HepG2 (cell line): ENCODE measurements around the gene DDAH1. TPM values are rescaled to one million over a fixed set of nuclear protein-coding genes. Genes with fewer than 3 reads are reported as not detected.

Source experiments
- AKNA ChIP-seq: sonication (generic); formaldehyde crosslinking; IDR thresholded peaks from 2 replicates; pipeline ENCODE4 v1.4.0; 2020; ENCODE audit warnings: missing genetic modification reagents, borderline replicate concordance
- EHMT2 ChIP-seq: fragments of 200-600 bp; sonication (generic); IDR thresholded peaks from 2 replicates; pipeline ENCODE4 v1.7.0; 2017; ENCODE audit warnings: antibody characterized with exemption, low read depth, low read length, borderline replicate concordance
- FOXJ3 ChIP-seq: sonication (generic); formaldehyde crosslinking; IDR thresholded peaks from 2 replicates; pipeline ENCODE4 v1.4.0; 2020; ENCODE audit warnings: missing genetic modification reagents, mild to moderate bottlenecking, borderline replicate concordance
- FOXK1 ChIP-seq: sonication (generic); formaldehyde crosslinking; IDR thresholded peaks from 2 replicates; pipeline ENCODE4 v1.4.0; 2020; ENCODE audit warnings: low read depth, missing genetic modification reagents, borderline replicate concordance
- HOXA7 ChIP-seq: sonication (generic); formaldehyde crosslinking; IDR thresholded peaks from 2 replicates; pipeline ENCODE4 v1.8.1; 2022; ENCODE audit warnings: mild to moderate bottlenecking, missing genetic modification reagents, moderate library complexity
- KLF9 ChIP-seq: IDR thresholded peaks from 2 replicates; pipeline ENCODE4 v1.6.1; 2016; ENCODE audit warnings: low read depth
- NCOR1 ChIP-seq: fragments of 200-600 bp; sonication (generic); IDR thresholded peaks from 2 replicates; pipeline ENCODE4 v1.7.0; 2017; ENCODE audit warnings: antibody characterized with exemption, low read length, borderline replicate concordance
- NR2C2 ChIP-seq: sonication (generic); formaldehyde crosslinking; IDR thresholded peaks from 2 replicates; pipeline ENCODE4 v1.4.0; 2020; ENCODE audit warnings: missing genetic modification reagents, mild to moderate bottlenecking, moderate library complexity, borderline replicate concordance
- PRMT3 ChIP-seq: sonication (generic); formaldehyde crosslinking; IDR thresholded peaks from 2 replicates; pipeline ENCODE4 v1.8.1; 2022; ENCODE audit warnings: low read depth, mild to moderate bottlenecking, moderate library complexity, missing genetic modification reagents, borderline replicate concordance
- REPIN1 ChIP-seq: sonication (generic); formaldehyde crosslinking; IDR thresholded peaks from 2 replicates; pipeline ENCODE4 v1.8.0; 2022; ENCODE audit warnings: missing genetic modification reagents, low read depth, mild to moderate bottlenecking, borderline replicate concordance
- TEAD2 ChIP-seq: sonication (generic); formaldehyde crosslinking; IDR thresholded peaks from 2 replicates; pipeline ENCODE4 v1.9.0; 2021; ENCODE audit warnings: missing genetic modification reagents
- ZBTB33 ChIP-seq: sonication (generic); formaldehyde crosslinking; IDR thresholded peaks from 2 replicates; pipeline ENCODE4 v1.4.0; 2020; ENCODE audit warnings: missing genetic modification reagents
- ZNF256 ChIP-seq: sonication (generic); formaldehyde crosslinking; conservative IDR thresholded peaks from 2 replicates; pipeline ENCODE4 v1.4.0; 2020; ENCODE audit warnings: missing genetic modification reagents
- ZNF530 ChIP-seq: sonication (generic); formaldehyde crosslinking; IDR thresholded peaks from 2 replicates; pipeline ENCODE4 v1.5.0; 2020; ENCODE audit warnings: low read depth, mild to moderate bottlenecking, missing genetic modification reagents
- ZNF574 ChIP-seq: sonication (generic); formaldehyde crosslinking; IDR thresholded peaks from 2 replicates; pipeline ENCODE4 v1.4.0; 2020; ENCODE audit warnings: missing genetic modification reagents
- polyA plus RNA-seq, 8 experiments: library from polyadenylated mRNA; depleted of rRNA in 3 of 8; stranded (reverse) in 7 of 8; unstranded in 1 of 8; fragments of >200 nt; fragmentation: Illumina TruSeq in 4 of 8; extraction: Trizol in 4 of 8; gene quantifications; 2 replicates each; pipeline versions ENCODE4 v1.2.1 to v1.2.3, GENCODE V29; 2011 to 2016; ENCODE audit warnings: low read depth in 4 of 8, missing spikeins in 1 of 8, mixed read lengths in 1 of 8; ENCODE audit not compliant: insufficient read depth in 1 of 8
- total RNA-seq, 5 experiments: library from RNA; depleted of rRNA; stranded (reverse); fragments of >200 nt; fragmentation: Illumina TruSeq; extraction: Trizol; gene quantifications; 2 replicates each; pipeline ENCODE4 v1.2.3, GENCODE V29; 2016; ENCODE audit warnings: low read depth in 1 of 5

Gene DDAH1
- total and polyA plus RNA-seq, 2 of the 13 experiments (the other 11 are each of a cell fraction or from before 2014, with no cell fraction given) = 39.7 to 64.4 TPM

GRCh38 chr1:85460555-85461088 lies 4.3 kb downstream of the DDAH1 start (continued):
- TF ChIP-seq PRMT3 (no peak), ZBTB33 (0 out of 2 replicates have a peak, but pooled peaks have one; percentile 22), EHMT2 (peak; percentile 47; the same call in 1 of the 2 replicates), TEAD2 (no peak), NR2C2 (CRISPR knock-in tag) (peak; percentile 21; the same call in 1 of the 2 replicates), FOXJ3 (peak; percentile 24; the same call in 1 of the 2 replicates), ZNF574 (CRISPR knock-in tag) (0 out of 2 replicates have a peak, but pooled peaks have one; percentile 33), HOXA7 (CRISPR knock-in tag) (no peak), NCOR1 (peak; percentile 82), FOXK1 (no peak), REPIN1 (CRISPR knock-in tag) (0 out of 2 replicates have a peak, but pooled peaks have one; percentile 28), ZNF256 (CRISPR knock-in tag) (no peak), KLF9 (no peak), ZNF530 (CRISPR knock-in tag) (no peak), AKNA (CRISPR knock-in tag) (no peak)
